SK-N-MC (cell line): ENCODE measurements around the gene LNP1.

Source experiments
- EZH2 ChIP-seq: fragments of 200-600 bp; sonication (generic); IDR thresholded peaks from one replicate; pipeline ENCODE4 v1.6.1; 2017; ENCODE audit warnings: antibody characterized with exemption
- FOXP2 ChIP-seq: optimal IDR thresholded peaks from 2 replicates; pipeline ENCODE3; 2011; ENCODE audit warnings: mild to moderate bottlenecking, moderate library complexity; ENCODE audit not compliant: insufficient read depth; ENCODE audit errors: extremely low read length, control extremely low read depth
- POLR2AphosphoS5 ChIP-seq: IDR thresholded peaks from 2 replicates; pipeline ENCODE4 v1.6.1; 2012; ENCODE audit warnings: mild to moderate bottlenecking, low read depth, low read length, borderline replicate concordance

DNA sequence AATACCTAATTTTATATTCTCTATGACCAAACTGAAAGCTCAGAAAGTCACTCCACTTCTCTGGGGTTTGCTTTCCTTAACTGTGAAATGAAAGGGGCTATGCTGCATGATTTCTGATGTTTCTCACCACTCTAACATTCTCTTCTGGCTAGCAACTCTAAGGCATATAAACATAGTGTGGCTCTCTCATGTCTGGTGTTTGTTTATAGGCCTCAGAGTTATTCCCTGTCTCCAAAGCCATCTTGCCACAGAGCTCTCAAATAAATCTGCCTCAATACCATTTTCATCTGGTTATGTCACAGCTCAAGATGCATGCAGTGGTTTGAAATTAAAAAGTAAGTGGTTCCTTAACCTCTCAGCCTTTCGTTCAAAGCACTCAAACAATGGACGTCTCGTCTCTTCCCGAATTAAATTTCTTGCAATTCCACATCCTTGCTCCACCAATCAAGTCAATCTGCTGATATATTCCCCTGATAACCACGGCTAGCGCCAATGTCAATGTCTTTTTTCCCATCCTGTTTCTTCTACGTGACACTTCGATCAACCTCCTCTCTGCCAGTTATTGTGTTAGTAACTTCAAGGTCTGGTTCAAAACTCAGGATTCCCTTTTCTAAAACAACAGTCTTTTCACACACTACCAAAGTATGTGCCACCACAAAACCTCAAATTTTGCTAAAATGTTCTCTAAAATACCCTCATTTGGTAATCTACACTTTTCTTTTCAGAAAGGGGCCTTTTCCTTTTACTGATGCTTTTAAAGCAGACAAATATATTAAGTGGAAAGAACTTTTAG, 16.4 kb upstream of the LNP1 start:
- no peak for TF ChIP-seq POLR2AphosphoS5
- no peak for TF ChIP-seq EZH2
- no peak for TF ChIP-seq FOXP2
